Fibroblast of mammary gland (primary cell): ENCODE data around the gene GEMIN8.

Experiments
- DNase-seq: peaks from one replicate; pipeline ENCODE4 v3.0.0-alpha.2; 2010; ENCODE audit warnings: low read depth
- H3K4me3 ChIP-seq: 2 replicates; pipeline ENCODE4 v1.5.1; 2011; ENCODE audit warnings: low read depth, mild to moderate bottlenecking, low read length, moderate library complexity; ENCODE audit not compliant: control insufficient read depth
- TF ChIP-seq, protein P1 (sequence below): conservative IDR thresholded peaks from 2 replicates; pipeline ENCODE4 v1.5.1; 2011; ENCODE audit warnings: low read depth, low read length, inconsistent platforms; ENCODE audit not compliant: control insufficient read depth, insufficient read depth

Gene GEMIN8

GRCh38 chrX:14022019-14022418 lies 7.7 kb downstream of the GEMIN8 start:
- no peak overlapping the region for H3K4me3 ChIP-seq
- no peak for DNase-seq
- TF ChIP-seq, protein P1, sequence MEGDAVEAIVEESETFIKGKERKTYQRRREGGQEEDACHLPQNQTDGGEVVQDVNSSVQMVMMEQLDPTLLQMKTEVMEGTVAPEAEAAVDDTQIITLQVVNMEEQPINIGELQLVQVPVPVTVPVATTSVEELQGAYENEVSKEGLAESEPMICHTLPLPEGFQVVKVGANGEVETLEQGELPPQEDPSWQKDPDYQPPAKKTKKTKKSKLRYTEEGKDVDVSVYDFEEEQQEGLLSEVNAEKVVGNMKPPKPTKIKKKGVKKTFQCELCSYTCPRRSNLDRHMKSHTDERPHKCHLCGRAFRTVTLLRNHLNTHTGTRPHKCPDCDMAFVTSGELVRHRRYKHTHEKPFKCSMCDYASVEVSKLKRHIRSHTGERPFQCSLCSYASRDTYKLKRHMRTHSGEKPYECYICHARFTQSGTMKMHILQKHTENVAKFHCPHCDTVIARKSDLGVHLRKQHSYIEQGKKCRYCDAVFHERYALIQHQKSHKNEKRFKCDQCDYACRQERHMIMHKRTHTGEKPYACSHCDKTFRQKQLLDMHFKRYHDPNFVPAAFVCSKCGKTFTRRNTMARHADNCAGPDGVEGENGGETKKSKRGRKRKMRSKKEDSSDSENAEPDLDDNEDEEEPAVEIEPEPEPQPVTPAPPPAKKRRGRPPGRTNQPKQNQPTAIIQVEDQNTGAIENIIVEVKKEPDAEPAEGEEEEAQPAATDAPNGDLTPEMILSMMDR, result no peak

GRCh38 chrX:14017399-14017798 lies 12.3 kb downstream of the GEMIN8 start:
- no peak overlapping the region for H3K4me3 ChIP-seq
- no peak for DNase-seq
- TF ChIP-seq, protein P1, result no peak

- TF ChIP-seq, protein P1, result no peak
- peak; percentile 77 for DNase-seq
- H3K4me3 ChIP-seq, result no peak overlapping the region
Observed at GRCh38 chrX:14015941-14016340, 13.8 kb downstream of the GEMIN8 start.

DNA sequence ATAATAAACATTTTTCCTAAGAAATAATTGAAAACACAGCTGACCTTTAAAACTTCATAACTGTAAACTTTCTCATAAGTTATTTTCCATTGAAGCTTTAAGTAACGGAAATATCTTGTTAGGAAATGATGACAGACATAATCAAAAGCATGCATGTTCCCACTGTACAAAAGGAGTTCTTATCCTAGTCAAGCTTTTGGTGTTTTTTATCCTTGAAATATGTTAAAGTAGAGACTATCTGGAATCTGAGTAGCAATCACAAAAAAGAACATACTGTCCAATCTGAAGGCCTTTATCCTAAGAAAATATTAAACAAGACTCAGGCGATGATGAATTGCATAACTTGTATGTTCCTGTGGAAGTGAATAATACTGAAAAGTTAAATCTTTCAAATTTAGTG lies 14.4 kb downstream of the GEMIN8 start:
- TF ChIP-seq, protein P1, result no peak
- DNase-seq, result peak; percentile 84
- H3K4me3 ChIP-seq, result no peak overlapping the region

GRCh38 chrX:14014526-14014925 lies 15.2 kb downstream of the GEMIN8 start:
- H3K4me3 ChIP-seq, result no peak overlapping the region
- TF ChIP-seq, protein P1, result no peak
- peak; percentile 33 for DNase-seq

- peak; percentile 95 for DNase-seq
- no peak overlapping the region for H3K4me3 ChIP-seq
- TF ChIP-seq, protein P1, result no peak
Observed at GRCh38 chrX:14013054-14013453, 16.6 kb downstream of the GEMIN8 start.

GRCh38 chrX:14010566-14010965 lies 19.1 kb downstream of the GEMIN8 start:
- TF ChIP-seq, protein P1, result no peak

More at GRCh38 chrX:14010566-14010965, 19.1 kb downstream of the GEMIN8 start:
- H3K4me3 ChIP-seq, result no peak overlapping the region
- peak; percentile 71 for DNase-seq
